Measurements from ENCODE around the gene SUSD5.
A peak's percentile ranks its signal among the peaks of the same experiment; 100 is the strongest.
"Not testable (repeated sequence)": the region's sequence is repeated elsewhere in the genome, so short reads cannot be mapped to it uniquely, and the experiment has no call there.

SUSD5 gene

DNA sequence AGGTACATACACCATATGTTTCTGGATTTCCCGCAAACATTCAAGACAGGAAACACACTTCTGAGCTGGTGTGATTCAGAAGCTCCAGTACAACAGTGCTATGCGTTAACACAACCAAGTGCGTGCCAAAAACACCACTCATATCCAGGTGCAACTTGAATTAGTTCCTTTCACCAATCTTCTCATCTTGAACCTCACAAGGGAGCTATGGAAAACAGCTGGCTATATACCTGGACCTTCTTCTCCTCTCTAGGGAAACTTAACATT lies 31.3 kb downstream of the SUSD5 start:
- DNase-seq: peak; percentile 14

DNA sequence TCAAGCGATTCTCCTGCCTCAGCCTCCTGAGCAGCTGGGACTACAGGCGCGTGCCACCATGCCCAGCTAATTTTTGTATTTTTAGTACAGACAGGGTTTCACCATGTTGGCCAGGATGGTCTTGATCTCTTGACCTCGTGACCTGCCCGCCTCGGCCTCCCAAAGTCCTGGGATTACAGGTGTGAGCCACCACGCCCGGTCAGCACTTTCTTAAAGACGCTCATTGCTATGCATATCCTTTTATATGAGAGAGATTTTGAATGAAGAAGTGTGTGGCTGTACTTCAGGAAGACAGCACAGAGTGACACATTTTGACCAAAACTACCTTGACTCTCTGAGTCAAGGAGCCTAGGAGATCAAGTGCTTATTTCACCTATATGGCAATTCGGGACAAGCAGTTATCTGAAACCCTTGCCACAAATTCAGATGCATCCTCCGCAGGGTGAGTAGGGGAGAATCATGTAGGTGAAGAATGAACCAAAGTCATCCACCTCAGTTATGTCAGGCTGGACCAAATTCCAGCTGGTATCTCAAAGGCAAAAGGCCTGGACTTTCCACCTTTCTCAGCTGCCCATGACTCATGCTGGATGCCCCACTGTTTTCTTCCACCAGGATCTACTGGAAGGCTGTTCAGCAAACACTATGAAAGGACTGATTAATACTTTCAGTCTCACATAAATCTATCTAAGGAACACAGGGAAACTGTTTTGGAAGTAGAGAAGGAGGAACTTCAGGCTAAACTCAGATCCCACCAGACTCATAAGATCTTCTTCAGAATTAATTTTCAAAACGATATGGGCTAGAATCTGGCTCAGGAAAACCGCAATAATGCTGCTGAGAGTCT lies 31.9 kb downstream of the SUSD5 start:
- no peak for DNase-seq

DNA sequence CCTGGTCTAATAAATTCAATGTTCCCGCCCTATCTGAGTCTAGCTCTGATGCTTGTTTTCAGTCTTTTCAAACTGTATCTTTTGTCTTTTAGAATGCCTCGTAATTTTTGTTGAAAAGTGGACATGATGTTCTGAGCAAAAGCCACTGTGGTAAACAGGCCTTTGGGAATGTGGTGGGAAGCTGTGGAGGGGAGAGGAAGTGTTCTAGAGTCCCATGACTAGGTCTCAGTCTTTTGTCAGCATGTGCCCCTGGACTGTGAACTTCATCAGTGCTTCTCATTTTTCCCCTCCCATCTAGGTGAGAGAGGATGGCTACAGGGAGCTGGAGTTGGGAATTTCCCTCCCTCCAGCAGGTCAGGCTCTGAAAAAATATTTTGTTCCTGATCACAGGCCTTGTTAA lies 33.7 kb downstream of the SUSD5 start:
- no peak for DNase-seq

DNA sequence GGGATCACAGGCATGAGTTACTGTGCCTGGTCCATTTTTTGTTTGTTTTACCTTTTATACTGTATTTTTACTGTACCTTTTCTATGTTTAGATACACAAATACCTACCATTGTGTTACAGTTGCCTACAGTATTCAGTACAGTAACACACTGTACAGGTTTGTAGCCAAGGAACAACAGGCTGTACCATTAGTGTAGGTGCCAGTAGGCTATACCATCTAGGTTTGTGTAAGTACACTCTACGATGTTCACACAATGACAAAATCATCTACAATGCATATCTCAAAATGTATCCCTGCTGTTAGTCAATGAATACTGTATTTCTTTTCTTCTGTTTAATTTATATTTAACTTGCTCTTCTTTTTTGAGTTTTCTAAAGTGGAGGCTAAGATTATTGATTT lies 37.0 kb downstream of the SUSD5 start:
- not testable (repeated sequence) for DNase-seq

DNA sequence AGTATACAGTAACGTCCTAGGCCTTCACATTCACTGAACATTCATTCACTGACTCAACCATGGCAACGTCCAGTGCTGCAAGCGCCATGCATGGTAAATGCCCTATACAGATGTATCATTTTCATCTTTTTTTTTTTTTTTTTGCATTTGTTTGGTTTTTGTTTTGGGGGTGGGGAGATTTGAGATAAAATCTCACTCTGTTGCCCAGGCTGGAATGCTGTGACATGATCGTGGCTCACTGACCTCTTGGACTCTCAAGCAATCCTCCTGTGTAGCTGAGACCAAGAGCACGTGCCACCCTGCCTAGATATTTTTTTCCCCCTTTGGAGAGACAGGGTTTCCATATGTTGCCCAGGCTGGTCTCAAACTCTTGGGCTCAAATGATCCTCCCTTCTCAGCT lies 37.4 kb downstream of the SUSD5 start:
- DNase-seq: no peak

DNA sequence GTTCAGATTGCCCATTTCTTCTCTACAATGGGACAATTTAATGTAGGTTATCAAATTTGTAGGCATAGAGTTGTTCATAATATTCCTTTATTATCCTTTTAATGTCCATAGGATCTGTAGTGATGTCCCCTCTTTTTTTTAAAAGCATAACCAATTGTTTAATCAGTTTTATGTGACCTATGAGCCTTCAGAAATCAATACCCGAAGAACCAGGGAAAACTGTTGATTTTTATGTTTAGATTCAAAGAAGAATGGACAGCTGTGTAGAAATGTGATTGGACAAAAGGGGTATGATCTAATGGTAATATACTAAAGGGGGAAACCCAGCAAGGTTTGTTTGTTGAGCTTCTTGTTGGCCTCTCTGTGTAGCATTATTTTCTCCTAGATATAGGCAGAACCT lies 39.5 kb downstream of the SUSD5 start:
- no peak for DNase-seq

DNA sequence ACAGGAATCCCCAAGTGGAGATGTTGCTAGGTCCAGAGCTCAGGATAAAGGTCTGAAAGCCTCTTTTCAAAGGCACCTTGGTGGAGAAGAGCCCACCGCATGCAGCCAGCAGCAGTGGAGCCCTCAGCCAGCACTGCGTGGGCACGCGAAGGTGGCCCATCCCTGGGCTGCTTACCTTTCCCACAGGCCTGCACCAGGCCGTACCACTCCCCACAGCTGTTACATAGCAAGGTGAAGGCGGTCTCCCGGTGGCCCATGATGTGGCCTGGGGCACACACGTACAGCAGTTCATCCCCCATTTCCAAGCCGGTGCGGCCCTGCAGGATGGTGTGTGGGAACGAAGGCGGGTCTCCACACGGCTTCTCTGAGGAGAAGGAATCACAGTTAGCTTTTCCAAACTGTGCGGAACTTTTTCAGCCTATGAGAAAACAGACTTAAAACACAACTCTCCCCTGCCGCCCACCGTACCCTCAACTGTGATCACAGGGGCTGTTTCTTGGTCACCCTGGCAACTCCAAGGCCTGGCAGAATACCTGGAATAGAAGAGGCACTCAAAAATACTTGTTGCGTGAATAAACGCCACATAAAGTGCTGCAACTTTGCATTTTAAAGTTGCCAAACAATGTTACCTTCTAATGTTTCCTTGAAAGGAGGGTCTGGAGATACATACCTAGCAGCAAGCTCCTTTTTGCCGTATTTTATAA lies 43.7 kb downstream of the SUSD5 start:
- DNase-seq: no peak

DNA sequence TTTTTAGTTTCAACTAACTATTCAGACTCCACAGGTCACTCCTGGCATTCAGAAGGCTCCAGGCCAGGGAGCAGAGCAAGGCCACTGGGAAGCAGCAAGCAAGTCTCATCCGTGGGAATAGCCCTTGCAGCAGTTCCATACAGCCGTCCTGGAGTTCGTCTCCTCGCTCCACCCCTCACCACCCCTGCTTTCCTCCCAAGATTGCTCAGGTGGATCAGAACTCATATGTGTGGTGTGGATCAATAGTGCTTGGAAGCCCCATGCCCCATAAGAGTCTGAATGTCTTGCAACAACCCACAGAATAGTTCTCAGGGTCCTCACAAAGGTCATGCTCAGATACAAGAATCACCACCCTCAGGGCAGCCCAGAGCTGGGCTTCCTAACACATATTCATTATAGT lies 44.5 kb downstream of the SUSD5 start:
- no peak for DNase-seq

DNA sequence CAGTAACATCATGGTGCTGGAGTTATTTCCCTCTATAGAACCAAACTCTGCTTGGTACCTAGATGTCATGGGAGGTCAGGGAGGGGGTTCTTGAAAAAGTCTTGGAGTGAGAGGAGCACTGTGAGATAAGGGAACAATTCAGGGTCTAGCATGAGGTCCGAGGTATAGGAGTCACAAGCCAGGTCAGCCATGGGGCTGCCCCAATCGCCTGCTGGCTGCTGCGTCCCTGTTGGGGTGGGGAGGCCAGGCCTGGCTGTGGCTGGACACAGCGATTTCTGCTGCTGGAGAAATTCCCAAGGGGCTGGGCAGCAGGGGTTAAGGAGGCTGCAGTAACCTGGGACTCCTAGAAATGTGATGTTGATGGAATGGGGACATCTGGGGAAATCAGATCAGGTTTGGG lies 44.9 kb downstream of the SUSD5 start:
- no peak for DNase-seq

DNA sequence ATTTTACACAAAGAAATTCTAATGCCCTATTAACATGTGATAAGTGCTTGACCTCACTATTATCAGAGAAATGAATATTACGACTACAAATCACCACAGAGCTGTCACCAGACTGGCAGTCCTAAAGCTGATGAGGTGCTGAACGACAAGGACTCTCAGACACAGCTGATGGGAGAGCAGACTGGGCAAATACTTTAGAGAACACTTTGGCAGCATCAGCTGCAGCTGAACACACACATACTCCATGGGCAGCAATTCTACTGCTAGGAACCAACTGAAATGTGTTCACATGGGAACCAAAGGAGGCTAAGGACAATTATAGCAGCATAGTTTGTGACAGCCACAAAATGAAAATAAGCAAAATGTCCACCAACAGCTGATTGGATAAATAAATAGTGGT lies 45.5 kb downstream of the SUSD5 start:
- DNase-seq: no peak

DNA sequence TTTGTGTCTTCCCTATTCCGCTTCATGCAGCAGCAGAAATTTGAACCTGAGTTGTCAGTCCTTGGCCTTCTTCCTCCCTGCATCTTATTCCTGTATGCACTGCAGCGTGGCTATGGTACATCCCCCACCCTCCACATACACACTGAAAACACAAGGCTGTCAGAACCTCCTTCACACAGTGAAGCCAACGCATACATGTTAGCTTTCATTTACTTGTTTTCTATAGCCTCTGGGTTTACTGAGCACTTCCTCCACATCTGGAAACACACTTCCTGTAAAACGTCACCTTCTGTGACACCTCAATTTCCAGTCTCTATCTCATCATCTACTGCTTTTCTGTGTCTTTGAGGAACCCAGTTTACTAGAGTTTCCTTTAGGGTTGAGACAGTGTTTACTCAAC lies 47.0 kb downstream of the SUSD5 start:
- DNase-seq: no peak

DNA sequence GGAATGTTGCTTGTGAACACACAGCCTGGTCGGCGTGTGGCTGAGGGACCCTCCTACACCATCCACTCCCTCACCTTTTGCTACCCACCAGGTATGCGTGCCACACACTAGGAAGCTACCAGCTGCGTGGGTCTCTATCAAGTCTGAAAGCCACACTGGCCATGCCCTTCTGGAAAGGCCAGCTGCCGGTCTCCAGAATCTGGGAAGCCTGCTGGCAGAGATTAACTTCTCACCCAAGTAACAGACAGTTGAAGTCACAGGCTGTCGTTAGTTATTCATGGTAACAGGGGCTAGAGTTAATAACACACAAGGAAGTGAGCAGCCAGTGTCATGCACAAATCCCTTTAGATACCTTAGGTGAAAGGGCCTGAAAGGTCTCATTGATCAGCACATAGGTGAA lies 48.1 kb downstream of the SUSD5 start:
- DNase-seq: no peak

DNA sequence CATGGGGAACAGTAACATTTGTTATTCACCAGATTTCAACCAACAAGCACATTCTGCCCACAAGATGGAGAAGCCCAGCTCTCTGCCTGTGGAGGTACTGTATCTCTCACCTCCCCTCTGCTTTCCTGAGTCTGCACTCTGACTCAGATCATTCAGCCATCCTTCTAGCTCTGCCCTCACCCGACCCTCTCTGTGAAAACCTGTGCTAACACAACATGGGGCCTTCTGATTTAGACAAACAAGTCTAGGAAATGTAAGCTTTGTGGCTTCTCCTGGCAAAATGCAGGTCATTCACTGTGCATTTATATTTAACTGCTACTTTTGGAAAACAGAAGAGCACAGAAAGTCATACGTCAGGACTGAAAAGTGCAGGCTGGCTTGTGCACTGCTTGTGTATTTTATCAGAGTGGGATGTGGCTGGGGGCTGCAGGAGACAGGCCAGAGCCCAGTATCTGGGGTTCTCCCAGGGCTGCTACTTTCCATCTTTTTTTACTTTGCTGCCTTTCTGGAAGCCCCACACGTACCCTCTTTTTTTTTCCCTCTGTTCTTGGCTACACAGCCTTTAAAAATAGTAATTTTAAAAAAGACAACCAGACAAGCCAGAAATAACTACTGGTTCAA lies 50.8 kb downstream of the SUSD5 start:
- DNase-seq: no peak

DNA sequence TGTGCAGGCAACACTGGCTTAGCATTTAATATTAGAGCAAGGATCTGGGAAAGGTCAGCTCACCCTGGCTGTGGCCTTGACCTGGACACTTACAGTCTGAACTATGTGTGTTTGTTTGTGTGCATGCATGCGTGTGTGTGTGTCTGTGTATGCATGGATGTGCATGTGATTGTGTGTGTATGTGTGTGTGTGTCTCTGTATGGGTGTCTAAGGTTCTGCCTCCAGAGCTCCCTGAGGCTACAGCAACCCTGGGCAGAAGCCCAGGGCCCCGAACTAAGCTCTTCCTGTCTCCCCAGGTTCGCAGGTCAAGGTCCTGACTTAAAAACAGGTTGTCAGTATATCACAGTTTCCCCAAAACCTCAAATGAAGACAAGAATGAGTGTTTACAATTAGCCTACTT lies 51.3 kb downstream of the SUSD5 start:
- no peak for DNase-seq

DNA sequence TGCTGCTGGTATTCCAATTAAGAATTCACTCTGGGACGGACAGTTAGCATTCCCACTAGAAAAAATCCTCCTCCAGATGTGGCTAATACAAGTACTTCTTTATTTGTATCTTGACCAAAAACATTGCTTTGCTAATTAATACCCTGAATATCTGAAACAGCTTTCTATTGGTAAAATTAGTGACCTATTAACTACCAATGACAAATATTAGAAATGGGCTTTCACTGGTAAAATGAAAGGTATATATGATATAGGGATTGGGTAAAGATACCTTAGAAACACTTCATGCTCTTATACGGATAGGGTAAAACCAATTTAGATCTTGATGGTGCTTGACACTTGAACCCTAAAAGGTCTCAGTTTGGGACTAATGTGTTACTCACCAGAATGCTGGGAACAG lies 52.5 kb downstream of the SUSD5 start:
- DNase-seq: no peak

DNA sequence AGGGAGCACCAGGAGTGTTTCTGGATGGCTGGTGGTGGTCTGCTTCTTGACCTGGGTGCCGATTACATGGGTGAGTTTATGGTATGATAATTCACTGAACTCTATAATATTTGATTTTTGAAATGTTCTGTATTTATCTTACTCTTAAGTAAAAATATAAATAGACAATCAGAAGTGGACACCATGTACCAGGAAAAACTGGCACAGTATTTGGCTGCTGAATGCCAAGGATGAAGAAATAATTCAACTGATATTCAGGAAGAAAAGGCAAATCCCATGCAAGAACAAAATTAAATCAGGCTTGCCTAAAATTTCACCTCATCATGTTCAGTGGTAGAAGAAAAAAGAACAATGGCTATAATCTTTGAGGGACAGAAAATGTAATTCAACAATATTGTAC lies 53.2 kb downstream of the SUSD5 start:
- no peak for DNase-seq

DNA sequence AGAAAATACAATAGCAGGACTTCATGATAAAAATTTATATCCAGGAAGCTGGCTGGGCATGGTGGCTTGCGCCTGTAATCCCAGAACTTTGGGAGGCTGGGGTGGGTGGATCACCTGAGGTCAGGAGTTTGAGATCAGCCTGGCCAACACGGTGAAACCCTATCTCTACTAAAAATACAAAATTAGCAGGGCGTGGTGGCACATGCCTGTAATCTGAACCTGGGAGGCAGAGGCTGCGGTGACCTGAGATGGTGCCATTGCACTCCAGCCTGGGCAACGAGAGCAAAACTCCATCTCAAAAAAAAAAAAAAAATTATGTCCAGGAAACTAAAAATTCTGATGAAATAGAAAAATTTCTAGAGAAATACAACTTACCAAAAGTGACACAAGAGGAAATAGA lies 56.0 kb downstream of the SUSD5 start:
- not testable (repeated sequence) for DNase-seq

DNA sequence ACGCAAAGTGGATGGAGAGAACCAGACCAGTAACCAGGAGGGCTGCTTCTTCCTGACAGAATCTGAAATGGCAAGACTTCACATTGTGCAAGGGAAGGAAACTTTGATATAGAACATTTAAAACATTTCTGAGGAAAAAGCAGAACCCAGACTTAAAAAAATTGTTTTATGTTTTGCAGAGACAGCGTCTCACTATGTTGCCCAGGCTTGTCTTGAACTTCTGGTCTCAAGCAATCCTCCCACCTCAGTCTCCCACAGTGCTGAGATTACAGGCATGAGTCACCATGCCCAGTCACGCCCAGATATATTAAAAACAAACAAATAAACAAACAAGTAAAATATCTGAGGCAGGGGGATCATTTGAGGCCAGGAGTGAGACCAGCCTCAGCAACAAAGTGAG lies 58.6 kb downstream of the SUSD5 start:
- DNase-seq: no peak

DNA sequence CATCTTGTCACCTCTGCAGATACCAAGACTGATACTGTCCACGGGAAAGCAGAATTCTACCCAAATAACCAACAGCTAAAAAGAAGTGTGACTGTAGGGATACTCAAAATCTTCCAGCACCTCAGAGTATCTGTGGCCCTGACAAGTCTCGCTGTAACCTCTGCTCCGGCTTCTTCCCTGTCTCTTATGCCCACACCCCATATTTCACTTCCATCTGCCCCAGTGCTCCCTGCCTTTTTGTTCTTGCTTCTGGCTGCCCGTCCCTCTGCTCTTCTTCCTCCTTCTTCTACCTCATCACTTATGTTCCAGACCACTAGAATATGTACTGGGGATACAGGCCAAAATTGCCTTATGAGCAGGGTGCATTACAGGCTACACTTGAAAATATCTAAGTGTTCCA lies 59.4 kb downstream of the SUSD5 start:
- no peak for DNase-seq

DNA sequence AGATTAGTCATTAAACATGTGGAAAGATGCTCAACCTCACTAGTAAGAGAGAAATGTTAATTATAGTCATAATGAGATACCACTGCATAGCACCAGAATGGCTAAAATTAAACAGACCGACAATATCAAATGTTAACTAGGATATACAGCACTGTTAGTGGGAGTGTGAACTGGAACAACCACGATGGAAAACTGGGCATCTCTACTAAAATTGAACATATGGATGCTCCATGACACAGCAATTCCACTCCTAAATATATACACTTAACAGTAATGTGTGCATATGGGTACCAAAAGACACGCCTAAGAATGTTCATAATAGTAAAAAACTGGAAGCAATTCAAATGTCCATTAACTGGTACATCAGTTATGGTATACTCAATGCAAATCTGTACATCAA lies 63.3 kb downstream of the SUSD5 start:
- no peak for DNase-seq

DNA sequence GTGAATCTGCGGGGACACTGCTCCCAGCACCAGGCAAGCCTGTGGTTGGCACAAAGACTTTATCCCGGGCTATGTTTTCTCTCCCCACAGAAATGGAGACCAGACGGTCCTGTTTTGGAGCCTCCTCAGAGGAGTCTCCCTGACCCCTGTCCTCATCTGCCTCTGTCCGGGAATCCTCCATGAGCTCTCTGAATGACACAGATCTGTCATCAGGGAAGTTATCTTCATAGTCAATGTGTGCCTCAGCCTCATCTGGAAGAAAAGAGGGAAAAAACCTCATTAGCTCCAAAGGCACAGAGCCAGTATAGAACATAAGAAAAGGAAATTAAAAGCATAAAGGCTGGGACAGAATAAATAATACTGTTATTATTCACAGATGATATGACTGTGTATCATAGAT lies 64.8 kb downstream of the SUSD5 start:
- DNase-seq: no peak

DNA sequence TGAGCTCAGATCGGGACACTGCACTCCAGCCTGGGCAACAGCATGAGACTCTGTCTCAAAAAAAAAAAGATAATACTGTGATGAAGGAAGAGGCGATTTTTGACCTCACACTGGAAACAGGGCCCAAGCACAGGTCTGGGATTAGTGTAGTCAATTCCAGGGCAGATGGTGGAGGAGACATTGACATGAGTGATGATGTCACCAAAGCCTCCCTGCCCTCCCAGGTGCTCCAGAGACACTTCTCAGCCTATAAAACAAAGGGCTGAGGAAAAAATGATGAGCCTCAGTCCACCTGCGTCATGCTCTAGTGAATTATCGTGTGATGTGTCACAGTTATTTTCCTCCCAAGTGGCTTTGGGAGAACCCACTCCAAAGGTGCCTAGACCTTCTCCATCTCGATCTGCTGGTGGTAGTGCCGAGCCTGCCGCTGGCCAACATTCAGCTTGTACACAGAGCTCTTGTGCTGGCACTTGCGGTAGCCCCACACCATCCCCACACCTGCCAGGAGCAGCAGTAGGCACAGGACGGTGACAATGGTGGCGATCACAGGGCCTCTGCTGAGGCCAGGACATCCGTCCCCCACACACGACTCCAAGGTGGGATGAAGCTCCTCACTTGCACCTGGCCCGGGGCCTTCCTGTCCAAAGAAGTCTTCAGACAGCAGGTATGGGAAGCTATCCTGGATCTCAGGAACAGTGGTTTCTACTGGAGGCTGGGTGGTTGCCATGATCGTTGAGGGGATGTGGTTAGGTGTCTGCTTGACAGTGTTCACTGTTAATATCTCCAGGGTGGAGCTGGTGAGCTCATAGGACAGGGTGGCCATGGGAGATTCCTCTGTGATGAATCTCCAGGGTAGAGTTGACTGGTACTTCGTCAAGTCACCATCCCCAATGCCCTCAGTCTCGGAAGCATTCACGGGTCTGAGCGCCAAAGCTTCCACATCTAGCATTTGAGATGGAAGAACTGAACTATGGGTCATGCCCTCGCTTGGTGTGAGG lies 65.9 kb downstream of the SUSD5 start:
- DNase-seq: no peak

DNA sequence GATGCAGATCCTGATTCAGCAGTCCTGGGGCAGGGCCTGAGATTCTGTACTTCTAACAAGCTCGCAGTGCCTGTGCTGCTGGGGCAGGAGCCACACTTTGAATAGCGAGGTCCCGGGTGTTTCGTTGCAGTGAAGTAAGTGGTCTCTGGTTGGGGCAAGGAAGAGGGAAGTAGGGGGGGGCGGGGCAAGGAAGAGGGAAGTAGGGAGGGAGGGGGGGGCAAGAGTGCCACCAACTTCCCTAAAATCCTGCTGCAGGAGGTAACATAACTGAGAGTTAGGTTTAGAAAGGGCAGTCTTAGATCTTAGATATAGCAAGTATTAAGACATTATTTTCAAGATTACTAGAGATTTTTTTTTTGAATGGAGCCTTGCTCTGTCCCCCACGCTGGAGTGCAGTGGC lies 69.3 kb downstream of the SUSD5 start:
- DNase-seq: no peak
